K562 (cell line): ENCODE data around the gene TLN1. TPM values are rescaled to one million over a fixed set of nuclear protein-coding genes. Genes with fewer than 3 reads are reported as not detected.

Experiments used
- ARID3A ChIP-seq: IDR thresholded peaks from 2 replicates; pipeline ENCODE4 v1.6.1; 2012; ENCODE audit warnings: low read depth, low read length, improper control_type of control experiment, borderline replicate concordance
- CBX8 ChIP-seq: fragments of 200-600 bp; sonication (generic); IDR thresholded peaks from 2 replicates; pipeline ENCODE4 v1.6.1; 2012; ENCODE audit warnings: borderline replicate concordance, mixed run types, low read depth, mild to moderate bottlenecking, moderate library complexity, mixed read lengths, low read length, control low read depth, inconsistent platforms; ENCODE audit not compliant: poor library complexity, severe bottlenecking; ENCODE audit errors: extremely low read depth
- CXXC5 ChIP-seq: fragments of 250-450 bp; sonication (Bioruptor Pico); IDR thresholded peaks from 2 replicates; pipeline ENCODE4 v1.8.0; 2022; ENCODE audit warnings: inconsistent platforms, mild to moderate bottlenecking, moderate library complexity
- DACH1 ChIP-seq: fragments of 450-650 bp; IDR thresholded peaks from 2 replicates; pipeline ENCODE4 v1.6.1; 2018; ENCODE audit not compliant: partially characterized antibody
- FOXK1 ChIP-seq: sonication (generic); formaldehyde crosslinking; IDR thresholded peaks from 2 replicates; pipeline ENCODE4 v1.8.0; 2022; ENCODE audit warnings: missing genetic modification reagents, mild to moderate bottlenecking, borderline replicate concordance
- JUN ChIP-seq, 2 experiments: sonication (generic) in 1 of 2; formaldehyde crosslinking in 1 of 2; IDR thresholded peaks; 2 replicates each; pipeline versions ENCODE4 v1.6.1 to v1.8.0; 2012 to 2022; ENCODE audit warnings: borderline replicate concordance in 2 of 2, mild to moderate bottlenecking in 2 of 2, improper control_type of control experiment in 1 of 2, low read depth in 1 of 2, low read length in 1 of 2, missing genetic modification reagents in 1 of 2
- PHF21A ChIP-seq: fragments of 450-650 bp; IDR thresholded peaks from 2 replicates; pipeline ENCODE4 v1.6.1; 2017; ENCODE audit warnings: low read depth, borderline replicate concordance
- PHF8 ChIP-seq: fragments of 200-600 bp; sonication (generic); IDR thresholded peaks from 2 replicates; pipeline ENCODE4 v1.6.1; 2012; ENCODE audit warnings: mixed run types, mild to moderate bottlenecking, inconsistent platforms, low read length, moderate library complexity, borderline replicate concordance
- RBM22 ChIP-seq: fragments of 200-400 bp; formaldehyde crosslinking; IDR thresholded peaks from 2 replicates; pipeline ENCODE4 v1.6.1; 2018; ENCODE audit warnings: low read length, low read depth; ENCODE audit not compliant: poor library complexity, severe bottlenecking
- U2AF1 ChIP-seq: fragments of 200-400 bp; formaldehyde crosslinking; optimal IDR thresholded peaks from 2 replicates; pipeline ENCODE3; 2017; ENCODE audit warnings: mild to moderate bottlenecking, low read depth, low read length, moderate library complexity
- ZNF239 ChIP-seq: fragments of 250-450 bp; sonication (Bioruptor Pico); IDR thresholded peaks from 2 replicates; pipeline ENCODE4 v1.4.0; 2020; ENCODE audit warnings: mild to moderate bottlenecking
- ZNF586 ChIP-seq: fragments of 450-650 bp; formaldehyde crosslinking; conservative IDR thresholded peaks from 2 replicates; pipeline ENCODE4 v1.4.0; 2020; ENCODE audit warnings: mild to moderate bottlenecking, moderate library complexity
- ZNF764 ChIP-seq: fragments of 250-450 bp; sonication (Bioruptor Pico); IDR thresholded peaks from 2 replicates; pipeline ENCODE4 v1.4.0; 2020; ENCODE audit warnings: low read depth, mild to moderate bottlenecking, moderate library complexity
- polyA plus RNA-seq, 8 experiments: library from polyadenylated mRNA; depleted of rRNA in 4 of 8; stranded (reverse) in 5 of 8; unstranded in 3 of 8; fragments of >200 nt; fragmentation: Nextera tagmentation in 2 of 8; fragmentation: Illumina TruSeq in 1 of 8; extraction: Ambion mirVana in 2 of 8; extraction: Trizol in 1 of 8; gene quantifications; 2 replicates each; pipeline versions ENCODE4 v1.2.1 to v1.2.3, GENCODE V29; 2011 to 2014; ENCODE audit warnings: inconsistent platforms in 1 of 8, missing spikeins in 1 of 8
- total RNA-seq, 7 experiments: library from RNA; depleted of rRNA in 6 of 7; stranded (reverse); fragments of >200 nt in 6 of 7; fragmentation: Illumina TruSeq in 2 of 7; extraction: Trizol in 2 of 7; gene quantifications; 2 replicates each; pipeline versions ENCODE4 v1.2.1 to v1.2.3, GENCODE V29; 2011 to 2021; ENCODE audit warnings: low replicate concordance in 1 of 7
- TF ChIP-seq, protein P1 (sequence below), 2 experiments: fragments of 150-350 bp in 1 of 2; IDR thresholded peaks; 2 replicates each; pipeline ENCODE4 v1.6.1; 2012 to 2016; ENCODE audit warnings: low read depth in 2 of 2, low read length in 2 of 2, mild to moderate bottlenecking in 1 of 2, moderate library complexity in 1 of 2
- TF ChIP-seq, protein P2 (sequence below): fragments of 450-650 bp; IDR thresholded peaks from 2 replicates; pipeline ENCODE4 v1.6.1; 2018; ENCODE audit warnings: mild to moderate bottlenecking, low read depth; ENCODE audit not compliant: partially characterized antibody
- TF ChIP-seq, protein P3 (sequence below): fragments of 250-450 bp; sonication (Bioruptor Pico); IDR thresholded peaks from 2 replicates; pipeline ENCODE4 v1.4.0; 2020

TLN1 gene
- total and polyA plus RNA-seq, 9 of the 15 experiments (the other 6 are each of a cell fraction or from before 2014, with no cell fraction given), result 3.6 to 240 (median 54.8) TPM

- TF ChIP-seq ARID3A, result no peak
- no peak for TF ChIP-seq PHF21A
- no peak for TF ChIP-seq RBM22
- TF ChIP-seq CXXC5 (CRISPR knock-in tag), result peak; percentile 83
- TF ChIP-seq ZNF586 (CRISPR knock-in tag), result no peak
- no peak for TF ChIP-seq U2AF1
- TF ChIP-seq ZNF239 (CRISPR knock-in tag), result no peak
- TF ChIP-seq, protein P1, sequence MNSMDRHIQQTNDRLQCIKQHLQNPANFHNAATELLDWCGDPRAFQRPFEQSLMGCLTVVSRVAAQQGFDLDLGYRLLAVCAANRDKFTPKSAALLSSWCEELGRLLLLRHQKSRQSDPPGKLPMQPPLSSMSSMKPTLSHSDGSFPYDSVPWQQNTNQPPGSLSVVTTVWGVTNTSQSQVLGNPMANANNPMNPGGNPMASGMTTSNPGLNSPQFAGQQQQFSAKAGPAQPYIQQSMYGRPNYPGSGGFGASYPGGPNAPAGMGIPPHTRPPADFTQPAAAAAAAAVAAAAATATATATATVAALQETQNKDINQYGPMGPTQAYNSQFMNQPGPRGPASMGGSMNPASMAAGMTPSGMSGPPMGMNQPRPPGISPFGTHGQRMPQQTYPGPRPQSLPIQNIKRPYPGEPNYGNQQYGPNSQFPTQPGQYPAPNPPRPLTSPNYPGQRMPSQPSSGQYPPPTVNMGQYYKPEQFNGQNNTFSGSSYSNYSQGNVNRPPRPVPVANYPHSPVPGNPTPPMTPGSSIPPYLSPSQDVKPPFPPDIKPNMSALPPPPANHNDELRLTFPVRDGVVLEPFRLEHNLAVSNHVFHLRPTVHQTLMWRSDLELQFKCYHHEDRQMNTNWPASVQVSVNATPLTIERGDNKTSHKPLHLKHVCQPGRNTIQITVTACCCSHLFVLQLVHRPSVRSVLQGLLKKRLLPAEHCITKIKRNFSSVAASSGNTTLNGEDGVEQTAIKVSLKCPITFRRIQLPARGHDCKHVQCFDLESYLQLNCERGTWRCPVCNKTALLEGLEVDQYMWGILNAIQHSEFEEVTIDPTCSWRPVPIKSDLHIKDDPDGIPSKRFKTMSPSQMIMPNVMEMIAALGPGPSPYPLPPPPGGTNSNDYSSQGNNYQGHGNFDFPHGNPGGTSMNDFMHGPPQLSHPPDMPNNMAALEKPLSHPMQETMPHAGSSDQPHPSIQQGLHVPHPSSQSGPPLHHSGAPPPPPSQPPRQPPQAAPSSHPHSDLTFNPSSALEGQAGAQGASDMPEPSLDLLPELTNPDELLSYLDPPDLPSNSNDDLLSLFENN (IDR thresholded peaks at IDR 0.05; ENCODE audit: low read depth in 2 of 2, low read length in 2 of 2), result no peak
- TF ChIP-seq DACH1, result no peak
- 0 out of 2 replicates have a peak, but pooled peaks have one; percentile 9 for TF ChIP-seq JUN (IDR thresholded peaks at IDR 0.05; ENCODE audit: borderline replicate concordance, low read depth, low read length)
- no peak for TF ChIP-seq JUN (CRISPR knock-in tag; IDR thresholded peaks at IDR 0.05; ENCODE audit: borderline replicate concordance)
- TF ChIP-seq FOXK1 (CRISPR knock-in tag), result no peak
- peak; percentile 69; the same call in 1 of the 2 replicates for TF ChIP-seq PHF8
- TF ChIP-seq CBX8, result no peak
- TF ChIP-seq ZNF764 (CRISPR knock-in tag), result no peak
- TF ChIP-seq, protein P2, sequence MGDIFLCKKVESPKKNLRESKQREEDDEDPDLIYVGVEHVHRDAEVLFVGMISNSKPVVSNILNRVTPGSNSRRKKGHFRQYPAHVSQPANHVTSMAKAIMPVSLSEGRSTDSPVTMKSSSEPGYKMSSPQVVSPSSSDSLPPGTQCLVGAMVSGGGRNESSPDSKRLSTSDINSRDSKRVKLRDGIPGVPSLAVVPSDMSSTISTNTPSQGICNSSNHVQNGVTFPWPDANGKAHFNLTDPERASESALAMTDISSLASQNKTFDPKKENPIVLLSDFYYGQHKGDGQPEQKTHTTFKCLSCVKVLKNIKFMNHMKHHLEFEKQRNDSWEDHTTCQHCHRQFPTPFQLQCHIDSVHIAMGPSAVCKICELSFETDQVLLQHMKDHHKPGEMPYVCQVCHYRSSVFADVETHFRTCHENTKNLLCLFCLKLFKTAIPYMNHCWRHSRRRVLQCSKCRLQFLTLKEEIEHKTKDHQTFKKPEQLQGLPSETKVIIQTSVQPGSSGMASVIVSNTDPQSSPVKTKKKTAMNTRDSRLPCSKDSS, result no peak
- TF ChIP-seq, protein P3, sequence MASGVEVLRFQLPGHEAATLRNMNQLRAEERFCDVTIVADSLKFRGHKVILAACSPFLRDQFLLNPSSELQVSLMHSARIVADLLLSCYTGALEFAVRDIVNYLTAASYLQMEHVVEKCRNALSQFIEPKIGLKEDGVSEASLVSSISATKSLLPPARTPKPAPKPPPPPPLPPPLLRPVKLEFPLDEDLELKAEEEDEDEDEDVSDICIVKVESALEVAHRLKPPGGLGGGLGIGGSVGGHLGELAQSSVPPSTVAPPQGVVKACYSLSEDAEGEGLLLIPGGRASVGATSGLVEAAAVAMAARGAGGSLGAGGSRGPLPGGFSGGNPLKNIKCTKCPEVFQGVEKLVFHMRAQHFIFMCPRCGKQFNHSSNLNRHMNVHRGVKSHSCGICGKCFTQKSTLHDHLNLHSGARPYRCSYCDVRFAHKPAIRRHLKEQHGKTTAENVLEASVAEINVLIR (CRISPR knock-in tag), result no peak
Measured at GRCh38 chr9:35664531-35665470, 67.2 kb downstream of the TLN1 start, which contains the start of gene ARHGEF39 (continued).
